Measurements from ENCODE around the gene SACS. TPM values are rescaled to one million over a fixed set of nuclear protein-coding genes. Genes with fewer than 3 reads are reported as not detected.

The SACS gene
- total RNA-seq, 4 donors from 2014 or later: 7.1 to 9.3 (median 8.3) TPM

DNA sequence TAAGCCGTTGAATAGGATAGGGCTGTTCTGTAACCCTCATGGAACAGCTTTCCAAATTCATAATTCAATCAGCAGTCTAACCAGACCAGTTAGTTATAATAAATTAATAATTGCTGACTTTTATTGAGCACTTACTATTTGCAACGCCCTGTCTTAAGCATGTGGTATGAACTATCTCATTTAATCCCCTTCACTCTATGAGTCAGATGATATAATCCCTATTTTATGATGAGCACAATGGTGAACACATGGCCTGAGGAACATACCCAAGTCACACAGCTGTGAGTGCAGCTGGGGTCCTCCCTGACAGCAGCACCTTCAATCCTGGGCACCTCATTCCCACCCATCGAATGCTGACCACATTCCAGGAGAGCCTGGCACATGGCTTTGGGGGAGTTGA, 28.0 kb upstream of the SACS start:
- 87 to 92% methylated on average over 3 of the region's 3 CpGs for WGBS, 2 donors
- Histone ChIP-seq H3K9me3 (no peaks in the 10 kb centered on the region), H3K4me1 (no peaks in the 10 kb centered on the region), H3K4me3 (replicated peaks in 1 of 3) (no peak overlapping the region), H3K36me3 (no peaks in the 10 kb centered on the region), H3K27me3 (no peaks in the 10 kb centered on the region), H3K27ac (no peak overlapping the region)
- intact Hi-C loops (cut with DNase I): no loop called here
- TF ChIP-seq POLR2A (IDR thresholded peaks at IDR 0.05): no peak
- TF ChIP-seq, protein P1, sequence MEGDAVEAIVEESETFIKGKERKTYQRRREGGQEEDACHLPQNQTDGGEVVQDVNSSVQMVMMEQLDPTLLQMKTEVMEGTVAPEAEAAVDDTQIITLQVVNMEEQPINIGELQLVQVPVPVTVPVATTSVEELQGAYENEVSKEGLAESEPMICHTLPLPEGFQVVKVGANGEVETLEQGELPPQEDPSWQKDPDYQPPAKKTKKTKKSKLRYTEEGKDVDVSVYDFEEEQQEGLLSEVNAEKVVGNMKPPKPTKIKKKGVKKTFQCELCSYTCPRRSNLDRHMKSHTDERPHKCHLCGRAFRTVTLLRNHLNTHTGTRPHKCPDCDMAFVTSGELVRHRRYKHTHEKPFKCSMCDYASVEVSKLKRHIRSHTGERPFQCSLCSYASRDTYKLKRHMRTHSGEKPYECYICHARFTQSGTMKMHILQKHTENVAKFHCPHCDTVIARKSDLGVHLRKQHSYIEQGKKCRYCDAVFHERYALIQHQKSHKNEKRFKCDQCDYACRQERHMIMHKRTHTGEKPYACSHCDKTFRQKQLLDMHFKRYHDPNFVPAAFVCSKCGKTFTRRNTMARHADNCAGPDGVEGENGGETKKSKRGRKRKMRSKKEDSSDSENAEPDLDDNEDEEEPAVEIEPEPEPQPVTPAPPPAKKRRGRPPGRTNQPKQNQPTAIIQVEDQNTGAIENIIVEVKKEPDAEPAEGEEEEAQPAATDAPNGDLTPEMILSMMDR (IDR thresholded peaks at IDR 0.05): no peak
- DNase-seq: no peak

DNA sequence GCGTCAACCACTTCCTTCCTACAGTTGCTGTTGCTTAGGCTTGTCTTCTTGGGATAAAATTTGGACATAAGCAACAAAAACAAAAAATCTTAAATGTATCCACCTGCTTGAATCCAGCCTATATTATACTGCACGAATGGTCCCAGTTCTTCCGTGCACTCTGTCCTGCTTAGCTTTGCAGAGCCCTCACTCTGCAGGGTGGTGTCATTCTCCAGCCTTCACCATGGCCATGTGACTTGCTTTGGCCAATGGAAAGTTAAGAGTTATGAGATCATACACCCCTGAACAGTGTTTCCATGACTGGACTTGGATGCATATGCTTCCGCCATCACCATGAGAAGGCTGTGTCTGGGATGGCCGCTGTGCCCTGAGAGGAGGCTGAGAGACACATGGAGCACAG, 27.4 kb upstream of the SACS start:
- intact Hi-C loops (cut with DNase I): no loop called here
- no peak for DNase-seq
- TF ChIP-seq, protein P1 (IDR thresholded peaks at IDR 0.05): no peak
- no peak for TF ChIP-seq POLR2A (IDR thresholded peaks at IDR 0.05)
- no peaks in the 10 kb centered on the region for H3K9me3 ChIP-seq
- no peaks in the 10 kb centered on the region for H3K4me1 ChIP-seq
- H3K27ac ChIP-seq: no peak overlapping the region
- H3K27me3 ChIP-seq: no peaks in the 10 kb centered on the region
- no peak overlapping the region for H3K4me3 ChIP-seq (replicated peaks in 1 of 3)
- 93% methylated on average over 5 of the region's 5 CpGs for WGBS, 2 donors
- no peaks in the 10 kb centered on the region for H3K36me3 ChIP-seq

DNA sequence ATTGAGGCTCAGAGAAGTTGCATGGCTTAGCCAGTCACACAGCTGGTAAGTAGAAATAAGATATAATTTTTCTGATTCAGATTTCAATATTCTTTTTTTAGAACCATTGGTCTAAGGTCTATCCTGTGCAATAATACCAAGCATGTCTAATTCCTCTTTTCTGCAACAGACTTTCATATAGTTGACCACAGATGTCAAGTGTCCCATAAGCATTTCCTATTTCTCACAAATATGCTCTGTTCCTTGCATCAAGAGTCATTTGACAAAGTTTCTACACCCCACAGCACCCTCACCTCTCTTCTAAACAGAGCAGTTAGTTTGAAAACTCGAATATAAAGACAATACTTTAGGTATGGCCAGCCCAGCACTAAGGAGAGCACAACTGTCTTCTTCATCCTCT, 26.8 kb upstream of the SACS start:
- H3K27me3 ChIP-seq: no peaks in the 10 kb centered on the region
- H3K27ac ChIP-seq: no peak overlapping the region
- H3K4me3 ChIP-seq (replicated peaks in 1 of 3): no peak overlapping the region
- TF ChIP-seq, protein P1 (IDR thresholded peaks at IDR 0.05): no peak
- no peak for TF ChIP-seq POLR2A (IDR thresholded peaks at IDR 0.05)
- no peaks in the 10 kb centered on the region for H3K4me1 ChIP-seq
- 74 to 78% methylated on average over 1 of the region's 1 CpG for WGBS, 2 donors
- no peaks in the 10 kb centered on the region for H3K9me3 ChIP-seq
- H3K36me3 ChIP-seq: no peaks in the 10 kb centered on the region
- DNase-seq: no peak
- intact Hi-C loops (cut with DNase I): no loop called here

DNA sequence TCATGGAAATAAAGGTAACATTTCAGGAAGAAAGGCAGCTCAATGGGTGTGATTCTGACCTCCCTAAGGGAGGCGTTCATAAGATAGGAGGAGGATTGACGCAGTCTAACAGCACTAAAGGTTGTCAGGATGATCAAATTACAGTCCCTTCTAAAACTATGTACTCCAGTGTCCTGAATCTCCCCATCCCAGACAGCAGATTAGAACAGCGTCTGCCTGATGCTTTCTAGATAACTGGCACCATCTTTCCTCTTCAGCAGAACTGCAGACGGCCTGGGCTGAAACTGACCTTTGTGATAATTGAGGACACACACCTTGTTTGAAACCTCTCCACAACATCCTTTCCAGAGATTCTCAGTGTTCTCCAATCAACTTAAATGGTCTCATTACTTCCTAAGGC, 25.5 kb upstream of the SACS start:
- no peak for DNase-seq
- Histone ChIP-seq H3K27me3 (no peaks in the 10 kb centered on the region), H3K4me3 (replicated peaks in 1 of 3) (no peak overlapping the region), H3K9me3 (no peaks in the 10 kb centered on the region), H3K36me3 (no peaks in the 10 kb centered on the region), H3K27ac (no peak overlapping the region), H3K4me1 (no peaks in the 10 kb centered on the region)
- intact Hi-C loops (cut with DNase I): no loop called here
- TF ChIP-seq, protein P1 (IDR thresholded peaks at IDR 0.05): no peak
- TF ChIP-seq POLR2A (IDR thresholded peaks at IDR 0.05): no peak
- 81 to 87% methylated on average over 4 of the region's 4 CpGs for WGBS, 2 donors

DNA sequence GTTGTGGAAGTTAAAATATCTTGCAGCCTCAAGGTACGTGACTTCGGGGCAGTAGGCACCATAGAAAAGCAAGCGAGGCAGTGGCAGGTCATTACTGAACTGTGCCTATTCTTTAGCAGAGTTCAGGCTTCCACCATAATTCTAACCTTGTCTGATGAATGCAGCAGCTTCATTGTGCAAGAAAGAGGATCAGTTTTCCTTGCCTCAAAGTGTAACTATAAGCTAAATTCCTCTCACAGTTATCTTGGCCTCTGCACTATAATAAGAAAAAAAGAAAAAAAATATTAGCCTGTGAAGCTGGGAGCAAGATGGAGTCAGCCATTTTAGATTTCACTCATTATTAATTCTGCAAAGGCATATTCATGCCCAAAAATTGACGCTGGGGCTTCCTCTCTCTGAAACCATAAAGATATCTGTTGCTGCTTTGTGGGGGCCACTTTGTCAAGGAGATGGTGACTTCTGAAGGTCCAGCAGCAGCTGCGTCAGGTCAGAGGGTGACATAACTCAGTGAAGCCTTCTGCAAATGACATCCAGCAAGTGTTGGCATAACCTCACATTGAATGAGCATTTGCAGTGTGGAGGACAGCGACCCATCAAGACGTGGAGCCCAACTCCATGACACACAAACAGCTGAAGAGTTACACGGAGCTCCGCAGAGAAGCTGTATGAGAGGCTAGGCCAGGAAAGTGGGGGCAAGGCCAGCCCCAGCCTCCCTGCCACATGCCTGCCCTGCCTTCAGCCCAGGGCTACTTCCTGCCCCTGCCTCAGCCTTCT, 23.1 kb upstream of the SACS start:
- DNase-seq: no peak
- no peaks in the 10 kb centered on the region for H3K36me3 ChIP-seq
- no peak overlapping the region for H3K27ac ChIP-seq
- H3K4me1 ChIP-seq: no peaks in the 10 kb centered on the region
- TF ChIP-seq, protein P1 (IDR thresholded peaks at IDR 0.05): no peak
- TF ChIP-seq POLR2A (IDR thresholded peaks at IDR 0.05): no peak
- intact Hi-C loops (cut with DNase I): no loop called here
- H3K9me3 ChIP-seq: no peaks in the 10 kb centered on the region
- no peaks in the 10 kb centered on the region for H3K27me3 ChIP-seq
- 90 to 92% methylated on average over 9 of the region's 9 CpGs for WGBS, 2 donors
- no peak overlapping the region for H3K4me3 ChIP-seq (replicated peaks in 1 of 3)
